GM18498 (cell line): ENCODE data around the gene PHF23.

Source experiments
- ATAC-seq: cut with Tn5 transposase; IDR thresholded peaks from one replicate; pipeline ENCODE4 v1.9.1; 2021; ENCODE audit warnings: mild to moderate bottlenecking, moderate library complexity; ENCODE audit not compliant: unreplicated experiment

Gene PHF23

DNA sequence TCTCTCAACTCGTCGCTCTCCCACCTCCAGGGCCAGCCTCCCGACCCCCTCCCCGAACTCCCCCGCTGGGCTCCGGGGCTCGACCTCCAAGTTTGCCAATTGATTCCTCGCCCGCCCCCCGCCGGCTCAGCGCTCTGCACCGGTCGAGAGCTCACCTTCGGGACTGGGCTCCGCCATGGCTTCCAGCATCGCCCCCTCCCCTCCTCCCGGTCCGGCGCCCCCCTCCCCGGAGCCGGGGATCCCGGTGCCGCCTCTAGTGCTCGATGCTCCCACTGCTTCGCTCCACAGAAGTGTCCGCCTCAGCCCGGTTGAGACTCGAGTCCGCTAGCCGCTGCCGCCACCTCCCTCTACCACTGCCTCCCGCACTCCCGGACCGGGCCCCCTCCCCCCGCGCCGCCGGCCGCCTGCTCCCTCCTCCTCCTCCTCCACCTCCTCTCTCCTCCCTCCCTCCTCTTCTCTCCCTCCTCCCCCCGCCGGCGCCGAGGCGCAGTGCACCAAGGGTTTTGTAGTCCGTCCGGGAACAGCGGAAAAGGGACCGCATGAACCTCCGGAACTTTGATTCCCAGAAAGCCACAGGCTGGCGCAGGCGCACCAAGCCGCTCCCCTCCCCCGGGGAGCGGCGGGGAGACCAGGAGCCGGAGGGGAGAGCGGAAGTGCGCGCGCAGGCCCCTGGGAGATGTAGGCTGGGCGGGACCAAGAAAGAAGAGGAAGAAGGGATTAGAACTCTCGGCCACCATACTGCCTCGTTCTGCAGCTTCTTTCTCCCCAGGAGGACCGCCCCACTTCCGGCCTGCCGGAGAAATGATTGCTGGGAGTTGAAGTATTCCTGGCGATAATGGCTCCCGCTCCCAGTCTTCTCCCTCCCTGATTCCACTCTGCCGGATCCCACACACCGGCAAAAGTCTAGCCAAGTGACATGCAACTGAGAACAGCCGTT is at the start of gene PHF23:
Gene PHF23, minus strand, starts transcription at position 367 of the 937 bp plus-strand sequence. Its CDS starts 178 bp downstream, at position 189.
- ATAC-seq, result peak; percentile 53

DNA sequence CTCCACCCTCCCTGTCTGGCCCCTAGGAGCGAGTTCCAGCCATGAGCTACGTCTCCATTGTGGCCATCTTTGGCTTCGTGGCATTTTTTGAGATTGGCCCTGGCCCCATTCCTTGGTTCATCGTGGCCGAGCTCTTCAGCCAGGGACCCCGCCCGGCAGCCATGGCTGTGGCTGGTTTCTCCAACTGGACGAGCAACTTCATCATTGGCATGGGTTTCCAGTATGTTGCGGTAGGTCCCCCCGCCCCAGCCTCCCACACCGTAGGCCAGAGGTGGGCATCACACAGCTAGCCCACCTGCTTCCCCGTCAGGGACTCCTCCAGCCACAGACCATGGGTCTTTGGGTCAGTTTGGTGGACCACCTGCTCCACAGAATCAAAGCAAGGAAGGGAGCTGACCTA is 46.4 kb upstream of the PHF23 start:
- ATAC-seq, result no peak

DNA sequence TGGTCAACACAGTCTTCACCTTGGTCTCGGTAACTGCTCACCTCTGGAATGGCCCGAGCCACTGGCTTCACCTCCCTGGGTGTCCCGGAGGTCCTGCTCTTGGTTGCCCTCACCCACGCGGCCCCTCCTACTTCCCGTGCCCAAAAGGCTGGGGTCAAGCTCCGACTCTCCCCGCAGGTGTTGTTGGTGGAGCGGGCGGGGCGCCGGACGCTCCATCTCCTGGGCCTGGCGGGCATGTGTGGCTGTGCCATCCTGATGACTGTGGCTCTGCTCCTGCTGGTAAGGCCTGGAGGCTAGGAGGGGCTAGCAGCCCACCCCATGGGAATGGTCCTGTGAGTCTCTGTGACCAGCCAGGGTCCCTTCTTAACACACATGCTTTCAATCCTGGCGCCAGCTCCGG is 45.7 kb upstream of the PHF23 start:
- no peak for ATAC-seq

DNA sequence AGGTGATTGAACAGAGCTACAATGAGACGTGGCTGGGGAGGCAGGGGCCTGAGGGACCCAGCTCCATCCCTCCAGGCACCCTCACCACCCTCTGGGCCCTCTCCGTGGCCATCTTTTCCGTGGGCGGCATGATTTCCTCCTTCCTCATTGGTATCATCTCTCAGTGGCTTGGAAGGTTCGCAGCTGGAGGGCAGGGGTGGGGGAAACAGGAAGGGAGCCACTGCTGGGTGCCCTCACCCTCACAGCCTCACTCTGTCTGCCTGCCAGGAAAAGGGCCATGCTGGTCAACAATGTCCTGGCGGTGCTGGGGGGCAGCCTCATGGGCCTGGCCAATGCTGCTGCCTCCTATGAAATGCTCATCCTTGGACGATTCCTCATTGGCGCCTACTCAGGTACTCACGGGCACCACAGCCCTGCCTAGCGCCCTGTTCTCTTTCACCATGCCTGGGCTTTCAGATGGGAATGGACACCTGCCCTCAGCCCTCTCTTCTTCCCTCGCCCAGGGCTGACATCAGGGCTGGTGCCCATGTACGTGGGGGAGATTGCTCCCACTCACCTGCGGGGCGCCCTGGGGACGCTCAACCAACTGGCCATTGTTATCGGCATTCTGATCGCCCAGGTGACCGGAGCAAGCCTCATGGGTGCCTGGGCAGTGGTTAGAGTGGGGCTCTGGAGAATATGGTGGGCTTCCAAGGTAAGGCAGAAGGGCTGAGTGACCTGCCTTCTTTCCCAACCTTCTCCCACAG is 44.4 kb upstream of the PHF23 start:
- ATAC-seq, result no peak

DNA sequence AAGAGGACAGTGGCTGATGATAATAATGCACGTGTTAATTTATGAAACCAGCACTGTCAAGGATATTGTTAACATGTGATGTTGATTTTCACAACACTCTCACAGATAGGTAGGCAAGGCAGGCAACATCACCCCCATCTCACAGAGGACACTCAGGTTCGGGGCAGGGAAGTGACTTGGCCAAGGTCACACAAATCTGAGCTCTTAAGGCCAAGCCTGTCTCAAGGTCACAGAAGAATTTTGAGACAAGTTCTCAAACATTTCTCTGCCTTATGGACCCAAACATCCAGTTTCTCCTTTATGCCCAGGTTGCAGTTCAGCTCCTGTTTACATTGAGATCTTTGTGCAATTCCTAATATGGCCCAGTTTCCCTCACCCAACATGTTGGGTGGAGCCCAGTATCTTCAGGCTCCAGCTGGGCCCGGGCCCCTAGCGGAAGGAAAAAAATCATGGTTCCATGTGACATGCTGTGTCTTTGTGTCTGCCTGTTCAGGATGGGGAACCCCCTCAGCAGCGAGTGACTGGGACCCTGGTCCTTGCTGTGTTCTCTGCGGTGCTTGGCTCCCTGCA is 43.6 kb upstream of the PHF23 start:
- no peak for ATAC-seq

DNA sequence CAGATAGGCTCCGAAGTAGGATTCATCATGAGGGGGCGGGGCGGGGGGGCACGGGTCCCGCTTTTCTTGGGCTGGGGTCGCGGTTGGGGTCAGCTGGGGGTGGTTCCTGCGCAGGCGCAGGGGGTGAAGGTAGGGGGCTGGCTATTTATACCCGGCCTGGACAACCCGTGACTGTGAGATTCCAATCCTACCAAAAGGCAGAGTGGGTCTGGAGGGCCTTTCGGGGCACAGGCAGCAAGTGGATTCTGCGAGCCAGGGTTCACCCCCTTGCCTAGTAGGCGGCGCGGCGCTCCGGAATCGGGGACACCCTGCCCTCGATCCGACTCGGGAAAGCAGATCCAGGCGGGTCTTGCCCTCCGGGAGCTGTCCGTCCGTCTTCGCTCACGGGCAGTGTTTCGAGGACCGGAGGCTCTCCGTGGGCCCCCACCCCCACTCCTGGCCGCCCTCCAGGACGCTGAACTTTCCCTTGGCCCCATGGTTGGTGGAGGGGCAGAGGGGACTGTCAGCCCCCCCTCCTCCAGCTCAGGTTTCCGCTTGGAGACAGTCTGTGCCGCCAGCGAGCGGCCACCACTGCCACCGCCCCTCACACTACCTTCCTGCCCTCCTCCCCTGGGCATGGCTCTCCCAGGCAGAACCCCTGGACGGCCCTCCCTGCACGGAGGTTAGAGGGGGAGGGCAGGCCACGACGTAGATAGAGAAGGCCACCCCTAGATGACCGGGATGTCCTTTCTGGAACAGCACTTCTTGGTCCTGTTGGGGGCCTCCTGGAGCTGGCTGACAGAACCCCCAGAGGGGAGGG is 42.9 kb upstream of the PHF23 start:
- ATAC-seq, result no peak

DNA sequence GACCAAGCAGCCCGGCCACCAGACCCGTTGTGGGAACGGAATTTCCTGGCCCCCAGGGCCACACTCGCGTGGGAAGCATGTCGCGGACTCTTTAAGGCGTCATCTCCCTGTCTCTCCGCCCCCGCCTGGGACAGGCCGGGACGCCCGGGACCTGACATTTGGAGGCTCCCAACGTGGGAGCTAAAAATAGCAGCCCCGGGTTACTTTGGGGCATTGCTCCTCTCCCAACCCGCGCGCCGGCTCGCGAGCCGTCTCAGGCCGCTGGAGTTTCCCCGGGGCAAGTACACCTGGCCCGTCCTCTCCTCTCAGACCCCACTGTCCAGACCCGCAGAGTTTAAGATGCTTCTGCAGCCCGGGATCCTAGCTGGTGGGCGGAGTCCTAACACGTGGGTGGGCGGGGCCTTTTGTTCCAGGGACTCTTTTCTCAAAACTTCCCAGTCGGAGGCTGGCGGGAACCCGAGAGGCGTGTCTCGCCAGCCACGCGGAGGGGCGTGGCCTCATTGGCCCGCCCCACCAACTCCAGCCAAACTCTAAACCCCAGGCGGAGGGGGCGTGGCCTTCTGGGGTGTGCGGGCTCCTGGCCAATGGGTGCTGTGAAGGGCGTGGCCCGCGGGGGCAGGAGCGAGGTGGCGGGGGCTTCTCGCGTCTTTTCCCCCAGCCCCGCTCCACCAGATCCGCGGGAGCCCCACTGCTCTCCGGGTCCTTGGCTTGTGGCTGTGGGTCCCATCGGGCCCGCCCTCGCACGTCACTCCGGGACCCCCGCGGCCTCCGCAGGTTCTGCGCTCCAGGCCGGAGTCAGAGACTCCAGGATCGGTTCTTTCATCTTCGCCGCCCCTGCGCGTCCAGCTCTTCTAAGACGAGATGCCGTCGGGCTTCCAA is 42.1 kb upstream of the PHF23 start, which contains the start of gene SLC2A4:
Gene SLC2A4, plus strand, starts transcription at position 645 of the 879 bp plus-strand sequence. Its CDS starts 217 bp downstream, at position 862.
- peak; percentile 46 for ATAC-seq

DNA sequence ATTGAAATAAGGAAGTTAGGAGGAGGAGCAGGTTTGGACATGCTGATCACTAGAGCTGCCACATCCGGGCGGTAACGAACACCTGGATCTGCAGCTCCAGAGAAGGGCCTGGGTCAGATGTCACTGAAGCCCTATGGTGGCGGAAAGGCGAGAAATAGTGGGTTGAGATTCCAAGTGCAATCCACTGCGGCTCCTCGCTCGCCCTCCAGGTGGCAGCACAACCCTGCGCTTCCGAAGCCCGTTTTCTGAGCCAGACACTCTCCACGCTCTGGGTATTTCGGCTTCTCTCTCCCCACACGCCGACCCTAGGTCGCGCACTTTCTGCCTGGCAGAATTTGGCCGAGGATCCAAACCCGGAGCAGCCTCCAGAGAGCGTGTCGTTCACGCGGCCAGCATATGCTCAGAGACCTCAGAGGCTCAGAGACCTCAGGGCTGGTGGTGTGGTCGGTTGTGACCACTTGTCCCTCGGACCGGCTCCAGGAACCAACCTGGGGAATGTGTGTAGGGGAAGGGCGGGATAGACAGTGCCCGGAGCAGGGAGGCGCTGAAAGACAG is 41.3 kb upstream of the PHF23 start:
- peak; percentile 72 for ATAC-seq

DNA sequence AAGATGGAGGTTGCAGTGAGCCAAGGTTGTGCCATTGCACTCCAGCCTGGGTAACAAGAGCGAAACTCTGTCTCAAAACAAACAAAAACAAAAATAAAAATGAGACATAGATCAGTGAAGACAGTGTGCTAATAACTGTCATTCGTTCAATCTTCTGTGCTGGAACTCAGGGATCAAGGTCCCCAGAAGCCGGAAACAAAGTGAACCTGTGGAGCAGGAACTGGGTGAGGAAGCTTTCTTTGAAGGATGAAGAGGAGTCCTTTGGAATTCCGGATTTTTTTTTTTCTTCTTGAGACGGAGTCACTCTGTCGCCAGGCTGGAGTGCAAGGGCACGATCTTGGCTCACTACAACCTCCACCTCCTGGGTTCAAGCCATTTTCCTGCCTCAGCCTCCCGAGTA is 40.2 kb upstream of the PHF23 start:
- no peak for ATAC-seq

DNA sequence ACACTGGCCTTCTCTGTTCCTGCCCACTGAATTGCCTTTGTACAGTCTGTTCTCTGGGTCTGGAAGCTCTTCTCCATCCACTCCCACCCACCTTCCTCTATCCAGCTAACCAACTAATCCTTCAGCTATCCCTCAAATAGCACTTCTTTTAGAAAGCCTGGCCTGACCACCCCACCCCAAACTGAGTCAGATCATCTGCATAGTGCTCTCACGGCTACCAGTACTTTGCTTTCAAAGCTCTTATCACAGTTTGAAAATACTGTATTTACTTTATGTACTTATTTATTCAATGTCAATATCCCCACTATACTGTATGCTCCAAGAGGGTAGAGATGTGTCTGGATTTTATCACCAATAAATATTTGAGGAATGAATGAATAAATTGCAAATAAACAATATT is 27.5 kb upstream of the PHF23 start:
- no peak for ATAC-seq

DNA sequence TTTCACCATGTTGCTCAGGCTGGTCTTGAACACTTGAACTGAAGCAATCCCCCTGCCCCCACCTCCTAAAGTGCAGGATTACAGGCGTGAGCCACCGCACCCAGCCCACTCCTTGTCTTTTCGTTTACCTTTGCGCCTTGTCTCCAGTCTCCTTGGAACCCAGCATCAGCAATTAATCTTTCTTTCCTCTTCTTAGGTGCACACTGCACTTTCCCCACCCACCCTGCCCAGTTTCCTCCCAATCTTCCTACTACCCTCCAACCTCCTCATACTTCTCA is 24.5 kb upstream of the PHF23 start:
- no peak for ATAC-seq

DNA sequence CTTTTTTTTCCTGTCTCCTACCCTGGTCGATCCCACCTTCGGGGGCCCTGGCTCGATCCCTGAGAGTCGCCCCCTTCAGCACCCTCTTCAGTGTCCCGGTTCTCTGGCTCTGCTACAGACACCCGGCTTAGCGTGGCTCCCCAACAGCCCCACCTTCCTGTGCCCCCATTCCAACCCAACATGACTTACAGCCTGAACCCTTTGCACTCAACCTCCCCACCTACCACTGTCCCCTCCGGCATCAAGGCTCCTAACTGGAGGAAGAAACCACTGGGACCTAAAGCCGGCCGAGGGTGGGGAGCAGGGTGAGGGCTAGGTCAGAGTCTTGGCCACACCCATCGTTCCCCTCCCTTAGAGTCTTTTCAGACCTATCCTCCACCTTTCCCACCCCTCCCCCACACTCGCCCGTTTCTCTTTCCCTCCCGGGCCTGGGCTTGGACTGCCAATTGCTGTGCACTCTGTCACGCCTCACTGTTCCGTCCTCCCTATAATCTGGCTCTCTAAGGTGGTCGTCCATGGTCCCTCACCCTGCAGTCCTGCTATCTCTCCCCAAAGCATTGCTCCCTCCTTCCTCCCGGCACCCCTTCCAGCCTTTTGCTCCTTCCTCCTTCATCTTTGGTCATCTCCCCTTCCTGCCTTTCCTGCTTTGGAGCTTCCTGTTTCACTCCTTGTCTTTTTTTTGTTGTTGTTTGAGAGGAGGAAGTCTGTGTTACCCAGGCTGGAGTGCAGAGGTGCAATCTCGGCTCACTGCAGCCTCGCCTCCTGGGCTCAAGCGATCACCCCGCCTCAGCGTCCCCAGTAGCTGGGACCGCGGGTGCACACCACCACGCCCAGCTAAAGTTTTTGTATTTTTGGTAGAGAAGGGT is 23.9 kb upstream of the PHF23 start:
- ATAC-seq, result no peak

DNA sequence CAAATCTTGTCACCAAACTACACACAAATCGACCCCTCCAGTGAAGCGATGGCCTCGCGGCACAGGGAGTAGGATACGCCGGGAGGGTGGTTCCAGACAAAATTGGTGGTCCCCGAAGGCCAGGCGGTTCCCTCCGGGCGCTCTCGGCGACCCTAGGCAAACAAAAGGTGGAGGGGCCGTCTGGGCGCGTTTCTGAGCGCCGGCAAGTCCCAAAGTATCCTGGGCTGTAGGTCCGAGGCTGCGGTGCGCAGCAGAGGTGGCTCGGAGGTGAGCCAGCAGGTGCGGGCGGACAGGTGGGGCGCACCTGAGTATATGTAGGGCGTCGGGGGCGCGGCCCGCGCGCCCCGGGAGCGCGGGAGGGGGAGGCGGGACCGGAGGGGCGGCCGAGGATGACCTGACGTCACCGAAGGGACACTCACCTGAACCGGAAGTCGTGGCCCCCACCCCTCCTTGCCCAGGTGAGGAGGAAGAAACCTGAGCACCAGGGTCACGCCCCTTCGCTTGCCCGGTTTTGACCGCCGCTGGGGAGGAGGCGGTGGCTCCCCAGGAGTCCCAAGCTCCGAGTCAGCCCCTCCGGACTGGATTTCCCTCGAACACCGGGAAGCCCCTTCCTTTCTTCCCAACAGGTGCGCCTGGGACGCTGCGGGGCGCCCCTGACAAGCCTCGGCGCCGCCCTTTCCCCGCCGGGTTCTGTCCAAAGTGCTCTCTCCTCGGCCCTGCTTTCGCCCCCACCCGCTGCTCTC is 23.1 kb upstream of the PHF23 start, which contains the start of gene CLDN7:
Gene CLDN7, minus strand, starts transcription at position 287 of the 743 bp plus-strand sequence. CDS start 435 bp downstream, outside the sequence.
- ATAC-seq, result no peak

DNA sequence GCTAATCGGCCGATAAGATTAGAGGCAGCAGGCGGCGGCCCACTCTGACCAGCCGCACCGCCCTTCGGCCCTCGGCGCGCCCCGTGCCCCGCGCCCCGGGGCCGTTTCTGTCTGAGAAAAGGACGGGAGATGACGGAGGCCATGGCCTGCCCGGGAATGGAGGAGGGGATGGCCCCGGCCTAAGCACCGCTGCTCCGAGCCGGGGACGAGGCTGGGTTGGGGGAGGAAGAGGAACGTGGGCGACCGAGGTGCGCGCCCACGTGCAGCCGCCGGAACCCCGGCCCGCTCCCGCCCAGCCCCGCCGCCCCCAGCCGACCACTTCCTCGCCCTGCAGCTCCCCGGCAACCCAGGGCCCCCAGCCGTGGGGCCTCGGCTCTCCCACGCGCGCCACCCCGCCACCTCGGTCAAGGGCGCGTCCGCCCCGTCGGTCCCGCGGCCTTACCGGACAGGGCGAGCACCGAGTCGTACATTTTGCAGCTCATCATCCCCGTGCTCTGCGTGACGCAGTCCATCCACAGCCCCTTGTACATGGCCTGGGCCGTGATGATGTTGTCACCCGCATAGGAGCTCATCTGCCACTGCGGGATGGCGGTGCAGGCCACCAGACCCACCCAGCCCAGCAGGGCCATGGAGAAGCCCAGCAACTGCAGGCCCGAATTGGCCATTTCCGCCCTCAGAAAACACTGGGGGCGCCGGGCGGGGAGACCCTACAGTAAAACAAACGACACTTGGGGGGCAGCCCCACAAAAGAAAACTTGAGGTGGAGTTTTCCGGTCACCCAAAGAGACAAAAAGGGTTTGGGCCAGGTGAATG is 22.3 kb upstream of the PHF23 start:
- no peak for ATAC-seq

DNA sequence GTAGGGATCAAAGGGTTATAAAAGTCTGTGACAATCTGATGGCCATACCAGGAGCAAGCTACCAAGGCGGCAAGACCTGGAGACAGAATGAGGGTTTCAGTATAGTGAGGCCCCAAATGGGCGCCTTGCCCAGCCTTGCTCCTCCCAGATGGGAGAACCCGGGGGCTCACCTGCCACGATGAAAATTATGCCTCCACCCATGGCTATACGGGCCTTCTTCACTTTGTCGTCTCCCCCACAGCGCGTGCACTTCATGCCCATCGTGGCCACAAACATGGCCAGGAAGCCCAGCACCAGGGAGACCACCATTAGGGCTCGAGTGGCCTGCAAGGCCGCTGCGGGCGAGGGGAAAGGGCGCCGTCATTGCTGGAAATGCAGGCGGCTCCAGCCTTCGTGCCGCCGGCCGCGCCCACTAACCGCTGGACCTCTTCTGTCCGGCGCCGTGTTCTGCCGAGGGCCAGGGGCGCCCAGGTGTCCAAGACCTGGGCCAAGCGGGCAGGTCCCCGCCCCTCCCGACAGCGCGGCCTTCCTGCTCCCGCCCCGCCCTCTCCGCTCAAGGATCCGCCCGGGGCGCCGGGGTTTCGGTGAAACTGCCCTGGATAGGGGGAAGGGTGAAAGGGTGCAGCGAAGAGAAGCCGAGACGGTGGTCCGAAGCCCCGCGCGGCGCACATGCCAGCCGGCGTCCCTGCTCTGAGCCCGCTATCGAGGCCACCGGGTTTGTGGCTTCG is 21.6 kb upstream of the PHF23 start:
- no peak for ATAC-seq

DNA sequence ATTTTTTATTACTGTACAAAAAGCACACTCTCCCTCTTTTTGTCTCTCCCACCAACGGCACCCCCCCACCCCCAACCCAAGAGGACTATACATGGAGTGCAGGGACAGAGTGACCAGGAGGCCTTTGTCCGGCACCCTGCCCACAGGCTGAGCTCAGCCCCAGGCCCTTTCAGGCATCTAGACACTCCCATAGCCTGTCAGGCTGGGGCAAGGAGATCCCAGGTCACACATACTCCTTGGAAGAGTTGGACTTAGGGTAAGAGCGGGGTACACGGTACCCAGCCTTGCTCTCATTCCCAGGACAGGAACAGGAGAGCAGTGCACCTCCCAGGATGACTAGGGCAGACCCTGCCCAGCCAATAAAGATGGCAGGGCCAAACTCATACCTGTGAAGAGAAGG is 20.9 kb upstream of the PHF23 start:
- ATAC-seq, result no peak

DNA sequence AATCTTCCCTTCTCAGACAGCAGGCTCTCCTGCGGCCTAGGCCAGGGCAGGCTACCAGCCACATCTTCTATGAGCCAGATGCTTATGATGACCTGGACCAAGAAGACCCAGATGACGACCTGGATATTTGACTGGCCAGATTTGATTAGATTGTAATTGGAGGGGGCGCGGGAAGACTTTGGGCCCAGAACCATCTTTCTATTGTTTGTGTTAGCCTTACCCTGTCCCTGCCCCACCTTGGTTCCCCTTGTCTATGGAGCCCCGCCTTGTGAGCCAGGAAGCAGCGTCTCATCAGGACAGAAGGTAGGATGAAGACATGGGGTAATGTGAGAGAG is 20.3 kb upstream of the PHF23 start:
- ATAC-seq, result no peak
